H1 (cell line): ENCODE data around the gene RNF141. TPM values are rescaled to one million over a fixed set of nuclear protein-coding genes. Genes with fewer than 3 reads are reported as not detected.

ENCODE experiments used
- BCL11A ChIP-seq, 2 experiments: IDR thresholded peaks; one replicate each; pipeline ENCODE4 v1.6.1; 2011; ENCODE audit warnings: low read depth in 2 of 2, low read length in 2 of 2, mild to moderate bottlenecking in 2 of 2
- CHD2 ChIP-seq: IDR thresholded peaks from 2 replicates; pipeline ENCODE4 v1.6.1; 2012; ENCODE audit warnings: low read length, improper control_type of control experiment
- E2F6 ChIP-seq: IDR thresholded peaks from 2 replicates; pipeline ENCODE4 v1.6.1; 2012; ENCODE audit warnings: inconsistent platforms
- SIX5 ChIP-seq: IDR thresholded peaks from 2 replicates; pipeline ENCODE4 v1.6.1; 2011; ENCODE audit warnings: mild to moderate bottlenecking, low read depth, low read length
- YY1 ChIP-seq: IDR thresholded peaks from 2 replicates; pipeline ENCODE4 v1.6.1; 2011; ENCODE audit warnings: low read depth, mild to moderate bottlenecking, low read length
- polyA plus RNA-seq, 7 experiments: library from polyadenylated mRNA; depleted of rRNA in 3 of 7; stranded (reverse) in 5 of 7; unstranded in 2 of 7; fragments of >200 nt in 5 of 7; fragments of 200-250 nt in 2 of 7; gene quantifications; 1 replicate in 5 of 7; 2 replicates in 1 of 7; 4 replicates in 1 of 7; pipeline versions ENCODE4 v1.2.1 to v1.2.3, GENCODE V29; 2011 to 2013; ENCODE audit warnings: missing spikeins in 2 of 7, mixed read lengths in 2 of 7
- total RNA-seq: library from RNA; stranded (reverse); fragmentation: NEBNext Ultra II Directional; extraction: Animal tissue kit (Norgen Biotek cat#: 25700); gene quantifications from 2 replicates; pipeline ENCODE4 v1.2.1, GENCODE V29; 2021
- TF ChIP-seq, protein P1 (sequence below): IDR thresholded peaks from 2 replicates; pipeline ENCODE4 v1.6.1; 2011; ENCODE audit warnings: low read depth, mild to moderate bottlenecking, low read length; ENCODE audit not compliant: insufficient read depth

RNF141 gene
- total and polyA plus RNA-seq, 2 of the 8 experiments (the other 6 are each of a cell fraction or from before 2014, with no cell fraction given) = 8.5 to 22.8 TPM

DNA sequence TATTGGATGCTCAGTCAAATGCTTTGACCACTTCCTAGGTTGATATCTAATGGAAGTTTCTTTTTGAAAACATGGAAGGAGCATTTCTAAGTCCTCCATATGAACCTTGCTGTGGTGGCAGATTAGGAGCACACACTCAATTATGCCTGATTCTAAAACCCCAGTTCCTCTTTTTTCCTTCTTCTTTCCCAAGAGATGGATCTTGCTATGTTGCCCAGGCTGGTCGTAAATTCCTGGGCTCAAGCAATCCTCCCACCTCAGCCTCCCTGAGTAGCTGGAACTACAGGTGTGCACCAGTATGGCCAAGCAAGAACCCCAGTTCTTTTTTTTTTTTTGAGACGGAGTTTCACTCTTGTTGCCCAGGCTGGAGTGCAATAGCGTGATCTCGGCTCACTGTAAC is 24.5 kb upstream of the RNF141 start (continued):
- TF ChIP-seq, protein P1, sequence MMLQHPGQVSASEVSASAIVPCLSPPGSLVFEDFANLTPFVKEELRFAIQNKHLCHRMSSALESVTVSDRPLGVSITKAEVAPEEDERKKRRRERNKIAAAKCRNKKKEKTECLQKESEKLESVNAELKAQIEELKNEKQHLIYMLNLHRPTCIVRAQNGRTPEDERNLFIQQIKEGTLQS = no peak
- TF ChIP-seq BCL11A (IDR thresholded peaks at IDR 0.05; ENCODE audit: low read depth in 2 of 2, low read length in 2 of 2) = no peak
- no peak for TF ChIP-seq SIX5
- no peak for TF ChIP-seq CHD2
- no peak for TF ChIP-seq YY1
- TF ChIP-seq E2F6 = no peak
